Activated CD4-positive, alpha-beta T cell treated with anti-CD3 and anti-CD28 coated beads for 24 hours (primary cell): ENCODE measurements around the gene TMEM200B.
"Not testable (repeated sequence)": the region's sequence is repeated elsewhere in the genome, so short reads cannot be mapped to it uniquely, and the experiment has no call there.

Experiments
- DNase-seq, 2 donors: peaks; one replicate each; pipeline ENCODE4 v3.0.0-alpha.2; 2020; ENCODE audit warnings: low read depth in 2 of 2

TMEM200B gene

DNA sequence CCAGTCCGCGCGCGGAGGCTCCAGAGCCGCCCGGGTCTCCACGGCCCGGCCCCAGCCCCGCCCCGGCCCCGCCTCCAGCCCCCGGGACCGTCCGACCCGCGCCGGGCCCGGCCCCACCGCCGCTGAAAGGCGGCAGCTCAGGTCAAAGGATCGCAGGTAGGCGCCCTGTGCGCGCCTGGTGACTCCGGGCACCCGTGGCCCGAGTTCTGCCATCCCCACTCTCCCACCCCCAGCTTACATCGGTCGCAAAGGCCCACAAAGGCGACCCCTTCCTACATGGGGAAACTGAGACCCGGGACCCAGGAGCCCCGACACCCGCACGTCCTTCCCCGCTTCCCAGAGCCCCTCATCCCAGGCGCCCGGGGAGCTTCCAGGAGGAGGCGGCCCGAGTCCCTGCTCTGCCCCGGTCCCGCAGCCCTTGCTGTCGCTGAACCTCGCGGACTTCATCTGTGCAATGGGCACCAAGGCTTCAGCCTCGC is at the start of gene TMEM200B:
Gene TMEM200B (minus strand): TSS at position 17 of the 479 bp plus-strand sequence. CDS start 2,075 bp downstream, outside the sequence.
- DNase-seq = no peak

DNA sequence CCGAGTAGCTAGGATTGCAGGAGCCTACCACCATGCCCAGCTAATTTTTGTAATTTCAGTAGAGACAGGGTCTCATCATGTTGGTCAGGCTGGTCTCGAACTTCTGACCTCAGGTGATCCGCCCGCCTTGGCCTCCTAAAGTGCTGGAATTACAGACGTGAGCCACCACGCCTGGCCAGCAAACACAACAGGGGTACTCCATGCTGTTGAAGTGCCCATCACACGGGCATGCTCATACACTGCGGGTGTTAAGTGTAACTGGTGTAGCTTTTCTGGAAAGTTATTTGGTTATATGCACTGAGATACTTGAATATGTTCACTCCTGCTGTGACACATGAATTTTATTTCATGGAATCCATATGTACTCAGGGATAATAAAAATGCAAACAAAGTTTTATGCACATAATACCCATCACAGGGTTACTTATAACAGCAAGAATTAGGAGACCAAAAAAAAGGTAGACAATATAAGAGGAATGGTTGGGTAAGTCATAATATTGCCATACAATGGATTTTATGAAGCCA is 48.8 kb upstream of the TMEM200B start:
- no peak for DNase-seq

DNA sequence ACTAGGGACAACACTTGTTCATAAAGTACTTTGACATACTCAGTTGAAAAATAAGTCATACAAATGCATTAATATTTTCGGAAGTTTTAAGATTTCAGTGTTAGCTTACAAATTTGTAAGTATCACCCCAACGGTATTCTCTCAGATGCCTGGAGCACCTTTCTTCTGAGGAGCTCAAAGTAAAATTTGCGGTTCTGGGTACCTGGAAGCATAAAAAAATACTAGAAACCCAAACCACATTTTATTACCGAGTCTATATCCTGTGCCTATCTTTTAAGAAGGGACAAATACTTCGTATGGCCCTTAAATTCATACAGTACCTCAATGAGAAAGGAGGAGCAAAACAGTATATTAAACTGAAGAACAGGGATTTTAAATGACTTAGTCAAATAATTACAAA is 47.8 kb upstream of the TMEM200B start:
- DNase-seq = no peak

DNA sequence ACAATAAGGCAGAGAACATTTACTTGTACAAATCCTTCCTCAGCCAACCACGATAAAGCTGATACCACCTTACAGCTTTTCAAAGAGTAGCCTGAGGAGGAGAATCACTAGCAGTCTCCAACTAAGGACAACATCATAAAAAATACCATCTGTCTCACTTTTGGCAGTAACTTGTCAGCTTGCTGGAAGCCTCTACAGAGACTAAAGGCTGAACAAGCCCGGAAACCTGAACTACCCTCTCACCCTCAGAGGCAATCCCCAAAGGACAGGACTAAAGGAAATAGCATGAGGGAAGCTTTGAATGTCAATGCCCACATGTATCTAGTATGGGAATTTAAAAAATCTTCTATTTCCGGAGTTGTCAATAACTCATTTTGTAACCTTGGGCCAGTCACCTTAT is 47.4 kb upstream of the TMEM200B start:
- DNase-seq = no peak

DNA sequence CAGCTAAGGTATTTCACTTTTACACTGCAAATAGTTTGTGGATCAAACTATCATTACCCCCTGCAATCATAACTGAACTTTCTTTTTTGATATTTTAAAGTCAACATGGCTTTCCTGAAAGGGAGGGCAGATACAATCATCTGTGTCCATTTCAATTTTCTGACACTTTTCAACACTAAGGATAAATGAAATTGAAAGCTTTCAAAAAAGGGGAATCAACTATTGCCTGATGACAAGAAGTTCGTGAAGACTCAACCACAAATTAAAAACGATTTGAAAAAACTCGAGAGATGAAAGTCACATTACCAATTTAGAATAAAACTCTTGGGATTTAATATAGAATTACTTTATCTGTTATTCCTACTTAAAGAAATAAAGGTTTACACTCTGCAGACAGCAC is 46.3 kb upstream of the TMEM200B start:
- DNase-seq = no peak

DNA sequence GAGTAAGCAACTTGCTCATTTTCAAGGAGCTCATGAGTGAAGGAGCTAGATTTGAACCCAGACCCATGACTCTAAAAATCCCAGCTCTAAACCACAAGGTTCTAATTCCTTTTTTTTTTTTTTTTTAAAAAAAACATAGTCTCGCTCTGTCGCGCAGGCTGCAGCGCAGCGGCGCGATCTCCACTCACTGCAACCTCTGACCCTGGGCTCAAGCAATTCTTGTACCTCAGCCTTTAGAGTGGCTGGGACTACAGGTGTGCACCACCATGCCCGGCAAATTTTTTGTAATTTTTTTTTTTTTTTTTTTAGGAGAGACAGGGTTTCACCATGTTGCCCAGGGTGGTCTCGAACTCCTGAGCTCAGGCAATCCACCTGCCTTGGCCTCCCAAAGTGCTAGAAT is 44.2 kb upstream of the TMEM200B start:
- no peak for DNase-seq

DNA sequence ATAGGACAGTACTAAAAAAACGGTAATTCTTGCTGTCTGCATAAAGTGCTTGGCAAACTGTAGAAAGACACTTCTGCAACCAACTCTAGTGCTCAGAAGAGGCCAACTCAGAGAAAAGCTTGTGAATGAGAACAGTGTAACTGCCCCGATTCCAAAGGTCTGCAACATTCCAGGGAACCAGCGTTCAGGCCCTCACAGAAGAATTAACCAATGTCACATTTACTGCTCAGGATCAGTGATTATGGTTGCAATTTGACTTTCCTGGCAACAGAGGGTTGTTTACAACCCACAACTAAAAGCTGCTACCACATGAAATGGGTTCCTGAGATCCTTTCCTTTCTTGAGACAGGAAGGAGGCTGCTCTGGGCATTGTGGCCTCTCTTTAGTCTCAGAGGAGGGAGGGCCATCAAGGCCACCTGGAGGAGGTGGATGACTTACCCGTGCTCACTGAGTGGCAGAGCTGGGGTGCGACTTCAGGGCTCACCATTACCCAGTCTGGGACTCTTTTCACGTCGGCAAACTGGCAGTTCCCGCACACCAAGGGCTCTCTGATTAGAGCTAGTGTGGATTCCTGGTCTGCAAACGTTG is 42.7 kb upstream of the TMEM200B start:
- no peak for DNase-seq

DNA sequence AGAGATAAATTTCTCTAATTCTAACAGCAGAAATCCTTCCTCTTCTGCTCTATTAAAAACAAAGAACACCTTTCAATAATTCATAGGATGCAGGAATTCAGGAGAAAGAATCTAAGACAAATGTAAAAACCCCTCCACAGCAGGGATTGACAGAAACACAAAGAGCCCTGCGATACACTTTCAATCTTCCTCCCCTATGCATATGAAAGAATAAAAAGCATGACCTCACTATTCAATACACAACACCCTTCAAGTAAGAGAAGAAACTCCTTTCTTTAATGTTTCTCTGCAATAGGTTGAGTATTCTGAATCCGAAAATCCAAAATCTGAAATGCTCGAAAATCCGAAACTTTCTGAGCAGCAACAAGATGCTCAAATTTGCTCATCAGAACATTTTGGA is 40.9 kb upstream of the TMEM200B start:
- no peak for DNase-seq

DNA sequence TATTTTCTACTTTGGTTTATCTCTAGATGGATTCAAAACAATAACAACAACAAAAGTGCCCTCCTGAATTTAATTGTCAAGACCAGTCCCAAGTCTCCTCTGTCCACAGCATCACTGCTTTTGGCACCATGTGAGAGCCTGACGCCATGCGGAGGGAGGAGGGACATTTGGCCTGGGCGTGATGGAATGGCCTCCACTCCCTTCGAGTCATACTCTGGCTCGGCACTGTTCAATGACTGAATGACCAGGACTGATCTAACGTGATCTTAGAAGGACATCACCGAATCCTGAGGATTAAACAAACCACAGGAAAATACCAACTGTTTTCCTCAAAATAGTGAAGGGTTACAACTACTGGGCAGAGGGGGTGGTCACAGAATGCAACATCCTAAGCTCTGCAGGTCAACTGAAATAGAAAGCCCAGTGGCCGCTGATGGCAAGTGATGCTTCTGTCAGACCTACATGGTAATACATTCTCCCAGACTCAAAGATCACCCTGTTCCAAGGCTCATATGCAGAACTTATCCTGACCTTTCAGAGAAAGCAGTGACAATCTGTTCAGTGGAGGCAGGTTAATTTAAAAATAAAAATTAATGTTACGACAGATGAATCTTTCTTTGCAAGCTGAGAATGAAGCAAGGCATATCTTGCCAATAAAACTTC is 38.9 kb upstream of the TMEM200B start:
- no peak for DNase-seq

DNA sequence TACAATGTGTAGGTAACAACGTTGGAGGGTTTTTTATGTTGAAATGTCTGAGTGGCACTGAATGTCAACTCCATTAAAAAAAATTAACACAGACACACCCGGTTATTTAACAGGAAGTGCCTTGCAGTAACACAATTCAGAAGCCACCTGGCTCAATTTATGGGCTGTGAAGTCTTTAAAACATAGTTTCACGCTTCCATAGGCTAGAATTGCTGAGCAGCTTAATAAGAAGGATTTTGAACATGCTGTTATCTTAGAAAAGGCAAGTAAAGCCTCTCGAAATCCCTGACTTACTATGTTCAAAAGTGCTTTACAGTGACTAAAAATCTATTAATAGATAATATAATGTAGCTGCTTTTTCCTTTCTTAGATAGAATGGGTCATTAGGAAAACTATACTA is 38.3 kb upstream of the TMEM200B start:
- DNase-seq = no peak

DNA sequence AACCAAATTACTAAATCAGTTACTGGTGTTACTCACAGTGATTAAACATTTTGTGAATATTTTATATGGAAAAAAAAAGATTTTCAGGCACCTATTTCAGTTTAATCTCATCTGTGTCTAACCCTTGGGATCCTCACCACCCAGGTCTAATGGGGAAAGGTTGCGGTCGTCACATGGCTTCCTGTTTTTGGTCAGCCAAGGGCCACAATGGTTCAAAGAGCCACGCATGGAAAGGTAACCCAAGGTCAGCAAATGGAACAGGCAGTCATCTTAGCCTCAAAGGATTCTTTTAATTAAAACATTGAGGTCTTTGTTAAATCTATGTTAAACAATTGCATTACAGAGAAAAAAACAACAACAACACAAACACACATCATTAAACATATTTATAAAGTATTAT is 36.1 kb upstream of the TMEM200B start:
- DNase-seq = no peak

DNA sequence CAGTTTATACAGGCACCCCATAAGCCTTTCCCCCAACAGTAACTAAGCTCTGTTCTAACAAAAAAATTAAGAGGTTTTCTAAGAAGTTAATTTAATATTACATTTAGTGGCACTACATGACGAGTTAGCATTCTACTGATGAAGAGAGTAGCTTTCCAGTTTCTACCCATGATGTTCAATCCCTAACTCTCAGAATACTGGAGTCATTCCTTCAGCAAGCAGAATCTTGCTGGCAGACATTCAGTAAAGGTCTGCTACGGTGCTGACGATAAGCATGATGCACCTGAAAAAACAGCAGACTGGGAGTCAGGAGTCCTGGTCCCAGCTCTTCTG is 33.5 kb upstream of the TMEM200B start:
- no peak for DNase-seq

DNA sequence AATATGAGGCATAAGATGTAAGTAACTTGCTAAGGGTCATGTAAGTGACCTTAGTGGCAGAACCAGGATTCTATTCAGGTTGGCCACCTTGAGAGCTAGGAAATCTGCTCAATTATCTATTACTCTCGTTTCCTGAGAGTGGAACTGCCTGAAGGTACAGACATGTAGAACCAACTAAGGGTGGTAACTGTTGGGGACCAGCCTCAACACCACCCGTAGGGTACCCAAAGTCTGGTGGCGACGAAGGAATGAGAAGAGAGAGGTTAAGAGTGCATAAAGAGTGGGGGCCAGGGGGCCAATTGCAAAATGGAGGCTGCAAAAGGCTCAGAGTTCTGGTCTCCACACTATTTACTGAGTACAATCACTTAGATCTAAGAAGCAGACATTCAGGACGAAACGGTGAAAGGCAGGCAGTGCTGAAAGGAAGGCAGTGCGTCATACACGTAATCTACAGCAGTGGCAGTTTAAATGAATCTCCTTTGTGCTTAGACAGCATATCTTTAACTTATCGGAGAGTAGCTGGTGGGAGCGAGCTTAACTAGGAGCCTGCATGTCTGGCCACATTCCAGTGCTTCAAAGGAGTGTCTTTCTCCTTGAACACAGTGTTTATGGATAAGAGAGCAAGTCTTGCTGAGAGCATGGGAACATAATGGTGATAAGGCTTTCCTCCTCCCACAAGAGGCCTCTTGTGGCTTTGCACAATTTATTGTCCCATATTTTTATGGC is 33.0 kb upstream of the TMEM200B start:
- no peak for DNase-seq

DNA sequence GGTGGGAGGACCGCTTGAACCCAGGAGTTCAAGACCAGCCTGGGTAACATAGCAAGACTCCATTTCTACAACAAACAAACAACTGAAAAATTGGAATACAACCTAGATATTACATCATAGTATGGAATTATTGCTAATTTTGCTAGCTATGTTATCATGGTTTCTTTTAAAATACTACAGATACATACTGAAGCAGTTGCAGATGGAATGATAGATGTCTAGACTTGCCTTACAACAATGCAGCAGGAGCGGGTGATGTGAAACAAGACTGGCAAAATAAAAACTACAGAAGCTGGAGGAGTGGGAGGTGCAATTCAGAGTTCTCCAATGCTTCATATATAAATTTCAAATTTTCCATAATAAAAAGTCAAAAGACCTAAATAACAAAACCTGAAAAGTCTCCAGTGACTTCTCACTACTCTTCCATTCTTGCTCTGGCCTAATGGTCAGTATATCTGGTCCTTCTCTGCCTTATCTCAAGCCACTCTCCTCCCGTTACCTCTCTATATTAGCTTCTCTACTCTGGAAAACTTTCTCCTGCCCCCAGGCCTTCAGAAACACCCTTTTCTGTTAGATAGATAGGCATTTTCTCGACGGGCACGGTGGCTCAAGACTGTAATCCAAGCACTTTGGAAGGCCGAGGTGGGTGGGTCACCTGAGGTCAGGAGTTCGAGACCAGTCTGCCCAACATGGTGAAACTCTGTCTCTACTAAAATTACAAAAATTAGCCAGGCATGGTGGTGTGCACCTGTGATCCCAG is 28.5 kb upstream of the TMEM200B start:
- no peak for DNase-seq

DNA sequence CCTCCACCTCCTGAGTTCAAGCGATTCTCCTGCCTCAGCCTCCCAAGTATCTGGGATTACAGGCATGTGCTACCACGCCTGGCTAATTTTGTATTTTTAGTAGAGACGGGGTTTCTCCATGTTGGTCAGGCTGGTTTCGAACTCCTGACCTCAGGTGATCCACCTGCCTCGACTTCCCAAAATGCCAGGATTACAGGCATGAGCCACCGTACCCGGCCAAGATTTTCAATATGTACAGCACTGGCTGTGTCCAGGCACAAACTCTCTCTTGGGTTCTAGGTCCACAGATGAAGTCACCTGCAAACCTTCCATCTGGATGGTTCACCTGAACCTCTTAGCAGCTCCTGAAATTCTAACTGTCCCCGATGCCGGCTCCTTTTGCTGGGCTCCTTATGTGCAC is 26.6 kb upstream of the TMEM200B start:
- not testable (repeated sequence) for DNase-seq

DNA sequence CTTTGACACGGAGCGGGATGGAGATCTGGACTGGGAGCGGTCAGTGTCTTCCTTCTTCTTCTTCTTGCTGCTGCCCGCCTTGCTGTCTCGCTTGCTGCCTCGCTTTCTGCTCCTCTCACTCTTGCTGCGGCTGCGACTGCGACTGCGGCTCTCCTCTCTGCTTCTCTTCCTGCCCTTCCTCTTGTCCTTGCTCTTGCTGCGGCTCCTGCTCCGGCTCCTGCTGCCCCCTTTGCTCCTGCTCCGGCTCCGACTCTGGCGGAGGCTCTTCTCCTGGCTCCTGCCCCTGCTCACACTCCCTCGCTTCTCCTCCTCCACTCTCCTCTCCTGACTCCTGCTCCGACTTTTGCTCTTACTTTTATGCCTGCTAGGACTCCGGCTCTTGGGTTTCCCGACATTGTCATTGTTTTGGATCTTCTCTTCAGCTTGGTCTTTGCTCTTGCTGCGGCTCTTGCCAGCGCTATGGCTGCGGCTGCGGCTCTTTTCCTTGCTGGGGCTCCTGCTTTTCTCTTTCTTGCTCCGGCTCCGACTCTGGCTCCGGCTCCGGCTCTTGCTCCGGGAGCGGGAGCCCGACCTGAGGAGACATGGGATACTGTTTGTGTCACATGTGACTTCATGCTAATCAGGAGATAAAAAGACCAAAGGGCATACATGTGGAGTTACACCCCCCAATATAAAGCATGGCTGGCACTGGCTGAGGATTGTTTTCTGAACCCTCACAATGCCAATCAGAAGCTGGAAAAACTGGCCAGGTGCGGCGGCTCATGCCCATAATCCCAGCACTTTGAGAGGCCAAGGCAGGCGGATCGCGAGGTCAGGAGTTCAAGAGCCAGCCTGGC is 25.2 kb upstream of the TMEM200B start:
- no peak for DNase-seq

DNA sequence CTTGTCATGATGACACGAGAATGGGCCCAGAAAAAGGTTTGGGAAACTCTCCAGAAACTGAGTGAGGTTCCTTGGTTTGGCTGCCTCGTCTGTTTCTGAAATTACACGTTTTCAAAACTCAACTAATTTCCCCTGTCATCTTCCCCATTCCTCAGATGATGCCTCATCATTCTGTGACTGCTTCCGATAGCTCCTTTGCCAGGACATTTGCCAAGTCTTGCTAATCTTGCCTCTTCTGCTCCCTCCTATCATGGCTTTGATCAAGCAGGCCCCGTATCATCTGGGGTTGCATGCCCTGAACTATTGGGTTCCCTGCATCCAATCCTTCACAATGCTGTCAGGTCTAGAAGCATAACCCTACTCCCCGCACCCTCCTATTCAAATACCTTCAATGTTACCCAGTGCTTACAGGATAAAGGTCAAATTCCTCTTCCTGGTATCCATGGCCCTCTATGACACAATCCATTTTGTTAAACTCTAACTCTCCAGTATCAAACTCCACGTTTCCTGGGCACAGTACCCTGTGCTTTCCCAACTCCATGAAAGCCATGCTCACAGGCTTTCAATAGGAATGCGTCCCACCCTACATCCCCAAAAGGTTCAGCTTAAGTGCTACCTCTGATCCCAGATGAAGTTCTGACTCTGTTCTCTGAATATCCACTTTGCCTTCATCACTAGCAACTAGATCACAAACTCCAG is 22.2 kb upstream of the TMEM200B start:
- DNase-seq = no peak

DNA sequence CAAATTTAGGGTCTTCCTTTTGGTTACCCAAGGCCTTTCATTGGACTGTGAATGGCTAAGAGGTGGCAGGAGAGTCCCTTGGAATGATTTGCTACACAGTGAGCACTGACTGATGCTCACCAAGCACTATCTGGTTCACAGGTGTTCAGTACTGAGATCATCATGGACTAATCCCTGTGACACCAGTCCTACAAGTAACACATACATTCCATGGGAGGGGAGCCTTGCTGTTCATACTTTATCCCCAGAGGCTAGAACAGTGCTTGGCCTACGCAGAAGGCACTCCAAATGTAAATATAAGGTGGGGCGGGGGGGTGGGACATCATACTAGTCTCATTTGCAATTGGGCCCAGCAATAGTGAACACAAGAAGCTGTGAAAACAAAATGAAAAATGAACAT is 20.5 kb upstream of the TMEM200B start:
- no peak for DNase-seq

DNA sequence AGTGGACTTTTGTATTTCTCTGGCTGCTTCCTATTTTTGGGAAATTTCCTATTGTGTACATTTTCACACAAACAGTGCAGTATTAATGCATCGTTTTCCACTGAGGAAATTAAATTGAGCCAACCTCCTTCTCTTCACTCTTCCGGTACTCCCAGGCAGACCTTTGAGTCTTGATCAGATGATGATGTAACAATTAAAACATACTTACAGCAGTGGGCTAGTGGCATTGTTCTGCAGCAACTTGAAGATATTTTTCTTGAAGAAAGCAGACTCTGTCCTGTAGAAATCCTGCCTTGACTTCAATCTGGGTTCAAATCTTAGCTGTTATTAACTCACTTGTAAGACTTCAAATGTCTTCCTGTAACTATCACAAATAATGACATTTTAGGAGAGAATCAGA is 19.0 kb upstream of the TMEM200B start:
- DNase-seq = no peak

DNA sequence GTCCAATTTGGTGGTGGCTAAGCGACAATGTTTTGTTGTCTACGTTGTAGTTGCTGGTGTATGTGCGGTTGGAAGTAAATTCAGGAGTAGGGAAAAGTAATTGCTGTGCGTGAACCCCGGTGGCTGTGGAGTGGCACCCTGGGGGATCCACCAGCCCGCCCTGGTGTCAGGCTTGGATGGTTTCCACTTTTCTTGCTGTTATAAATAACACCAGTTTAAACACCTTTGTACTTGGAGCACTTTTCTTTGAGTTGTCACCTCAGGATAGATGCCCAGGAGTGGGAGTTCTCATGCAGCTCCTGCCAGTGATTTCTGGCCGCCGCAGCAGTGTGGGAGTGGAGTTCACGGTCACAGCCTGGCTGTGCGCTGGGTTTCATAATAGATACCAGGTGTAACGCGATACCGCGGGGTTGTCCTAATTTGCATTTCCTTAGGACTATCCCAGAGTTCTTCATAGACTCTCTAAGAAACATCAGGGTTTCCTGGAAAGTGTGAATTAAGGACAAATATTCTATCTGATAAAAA is 12.8 kb upstream of the TMEM200B start:
- no peak for DNase-seq

DNA sequence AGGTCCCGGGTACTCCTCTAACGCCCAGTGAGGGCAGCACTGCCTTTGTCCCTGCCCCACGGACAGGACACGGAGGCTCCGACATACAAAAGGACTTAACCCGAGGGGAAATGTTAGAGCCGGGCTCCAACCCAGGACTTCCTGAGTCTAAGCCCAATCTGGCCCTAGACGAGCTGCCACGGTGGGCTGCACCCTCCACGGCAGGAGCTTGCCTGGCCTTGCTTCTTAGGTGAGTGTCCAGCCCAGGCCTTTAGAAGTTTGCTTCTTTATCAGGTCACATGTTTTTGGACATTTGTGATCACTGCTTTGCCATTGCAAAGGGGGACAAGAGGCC is 11.0 kb upstream of the TMEM200B start:
- no peak for DNase-seq
